ENCODE measurements around the gene FADS2. TPM values are rescaled to one million over a fixed set of nuclear protein-coding genes. Genes with fewer than 3 reads are reported as not detected.

FADS2 gene
- 708 TPM for polyA plus RNA-seq (2013, experiment 1 of 2)
- 593 TPM for polyA plus RNA-seq (2013, experiment 2 of 2)

GRCh38 chr11:61827571-61828378 lies at the start of gene FADS2:
Gene FADS2 (plus strand): TSS chr11:61828300. CDS start chr11:61828391, 91 bp downstream.
- H3K27ac ChIP-seq (ENCODE audit: low read depth, low read length, severe bottlenecking) = peak within 1 kb of the TSS; percentile 92
- H3K9me3 ChIP-seq (ENCODE audit: control insufficient read depth, low read length) = no peaks in the 10 kb centered on the region

GRCh38 chr11:61778357-61778886 lies 49.7 kb upstream of the FADS2 start:
- Histone ChIP-seq H3K9me3 (ENCODE audit: control insufficient read depth, low read length) (no peaks in the 10 kb centered on the region), H3K36me3 (ENCODE audit: control insufficient read depth, insufficient read depth, low read length) (peaks cover 87% of the 10 kb centered on the region), H3K4me3 (ENCODE audit: extremely low read depth, insufficient read depth, low read length, poor library complexity, severe bottlenecking) (no peak overlapping the region), H3K4me1 (ENCODE audit: control insufficient read depth, insufficient read depth, low read length, poor library complexity, severe bottlenecking) (peaks cover 28% of the 10 kb centered on the region), H3K27ac (ENCODE audit: low read depth, low read length, severe bottlenecking) (no peak overlapping the region)
- WGBS, 2 experiments (ENCODE audit: insufficient coverage in 2 of 2) = 93 to 97% methylated on average over 8 to 9 of the region's 11 CpGs

More at GRCh38 chr11:61827571-61828378, at the start of gene FADS2:
- peak within 1 kb of the TSS; percentile 97 for H3K4me3 ChIP-seq (ENCODE audit: extremely low read depth, insufficient read depth, low read length, poor library complexity, severe bottlenecking)
- peaks cover 32% of the 10 kb centered on the region for H3K4me1 ChIP-seq (ENCODE audit: control insufficient read depth, insufficient read depth, low read length, poor library complexity, severe bottlenecking)
- 0 to 1% methylated on average over 55 to 56 of the region's 83 CpGs for WGBS, 2 experiments (ENCODE audit: insufficient coverage in 2 of 2)
- peaks cover 50% of the 10 kb centered on the region for H3K36me3 ChIP-seq (ENCODE audit: control insufficient read depth, insufficient read depth, low read length)

- Histone ChIP-seq H3K4me3 (ENCODE audit: extremely low read depth, insufficient read depth, low read length, poor library complexity, severe bottlenecking) (no peak overlapping the region), H3K36me3 (ENCODE audit: control insufficient read depth, insufficient read depth, low read length) (peaks cover 88% of the 10 kb centered on the region), H3K9me3 (ENCODE audit: control insufficient read depth, low read length) (no peaks in the 10 kb centered on the region), H3K4me1 (ENCODE audit: control insufficient read depth, insufficient read depth, low read length, poor library complexity, severe bottlenecking) (peaks cover 32% of the 10 kb centered on the region), H3K27ac (ENCODE audit: low read depth, low read length, severe bottlenecking) (no peak overlapping the region)
- 94 to 96% methylated on average over 19 to 22 of the region's 24 CpGs for WGBS, 2 experiments (ENCODE audit: insufficient coverage in 2 of 2)
These were observed 49.0 kb upstream of the FADS2 start for GRCh38 chr11:61778920-61779650.

- no peak overlapping the region for H3K4me3 ChIP-seq (ENCODE audit: extremely low read depth, insufficient read depth, low read length, poor library complexity, severe bottlenecking)
- no peak overlapping the region for H3K27ac ChIP-seq (ENCODE audit: low read depth, low read length, severe bottlenecking)
- H3K9me3 ChIP-seq (ENCODE audit: control insufficient read depth, low read length) = no peaks in the 10 kb centered on the region
- peaks cover 27% of the 10 kb centered on the region for H3K4me1 ChIP-seq (ENCODE audit: control insufficient read depth, insufficient read depth, low read length, poor library complexity, severe bottlenecking)
- H3K36me3 ChIP-seq (ENCODE audit: control insufficient read depth, insufficient read depth, low read length) = peaks cover 90% of the 10 kb centered on the region
- 90 to 93% methylated on average over 13 to 14 of the region's 14 CpGs for WGBS, 2 experiments (ENCODE audit: insufficient coverage in 2 of 2)
These were observed 48.2 kb upstream of the FADS2 start for GRCh38 chr11:61779666-61780525.

GRCh38 chr11:61780581-61781162 lies 47.4 kb upstream of the FADS2 start:
- Histone ChIP-seq H3K4me1 (ENCODE audit: control insufficient read depth, insufficient read depth, low read length, poor library complexity, severe bottlenecking) (peaks cover 22% of the 10 kb centered on the region), H3K9me3 (ENCODE audit: control insufficient read depth, low read length) (no peaks in the 10 kb centered on the region), H3K4me3 (ENCODE audit: extremely low read depth, insufficient read depth, low read length, poor library complexity, severe bottlenecking) (no peak overlapping the region), H3K27ac (ENCODE audit: low read depth, low read length, severe bottlenecking) (peak overlapping the region; percentile 3), H3K36me3 (ENCODE audit: control insufficient read depth, insufficient read depth, low read length) (peaks cover 92% of the 10 kb centered on the region)
- WGBS, 2 experiments (ENCODE audit: insufficient coverage in 2 of 2) = 90 to 95% methylated on average over 6 to 9 of the region's 9 CpGs

- Histone ChIP-seq H3K9me3 (ENCODE audit: control insufficient read depth, low read length) (no peaks in the 10 kb centered on the region), H3K36me3 (ENCODE audit: control insufficient read depth, insufficient read depth, low read length) (peaks cover 96% of the 10 kb centered on the region)
- 96 to 100% methylated on average over 4 of the region's 5 CpGs for WGBS, 2 experiments (ENCODE audit: insufficient coverage in 2 of 2)
These were observed 46.5 kb upstream of the FADS2 start for GRCh38 chr11:61781585-61781984.

GRCh38 chr11:61782299-61782698 lies 45.8 kb upstream of the FADS2 start:
- H3K4me1 ChIP-seq (ENCODE audit: control insufficient read depth, insufficient read depth, low read length, poor library complexity, severe bottlenecking) = peaks cover 22% of the 10 kb centered on the region
- 97 to 100% methylated on average over 1 to 2 of the region's 3 CpGs for WGBS, 2 experiments (ENCODE audit: insufficient coverage in 2 of 2)
- H3K36me3 ChIP-seq (ENCODE audit: control insufficient read depth, insufficient read depth, low read length) = peaks cover 96% of the 10 kb centered on the region
- no peak overlapping the region for H3K4me3 ChIP-seq (ENCODE audit: extremely low read depth, insufficient read depth, low read length, poor library complexity, severe bottlenecking)
- no peaks in the 10 kb centered on the region for H3K9me3 ChIP-seq (ENCODE audit: control insufficient read depth, low read length)
- H3K27ac ChIP-seq (ENCODE audit: low read depth, low read length, severe bottlenecking) = no peak overlapping the region

More at GRCh38 chr11:61781585-61781984, 46.5 kb upstream of the FADS2 start:
- peaks cover 22% of the 10 kb centered on the region for H3K4me1 ChIP-seq (ENCODE audit: control insufficient read depth, insufficient read depth, low read length, poor library complexity, severe bottlenecking)
- no peak overlapping the region for H3K4me3 ChIP-seq (ENCODE audit: extremely low read depth, insufficient read depth, low read length, poor library complexity, severe bottlenecking)
- no peak overlapping the region for H3K27ac ChIP-seq (ENCODE audit: low read depth, low read length, severe bottlenecking)

- Histone ChIP-seq H3K36me3 (ENCODE audit: control insufficient read depth, insufficient read depth, low read length) (peaks cover 96% of the 10 kb centered on the region), H3K4me3 (ENCODE audit: extremely low read depth, insufficient read depth, low read length, poor library complexity, severe bottlenecking) (no peak overlapping the region)
- 95 to 96% methylated on average over 7 to 10 of the region's 11 CpGs for WGBS, 2 experiments (ENCODE audit: insufficient coverage in 2 of 2)
These were observed 45.3 kb upstream of the FADS2 start for GRCh38 chr11:61782841-61783240.

GRCh38 chr11:61783717-61784505 lies 44.2 kb upstream of the FADS2 start:
- 66 to 73% methylated on average over 7 to 12 of the region's 13 CpGs for WGBS, 2 experiments (ENCODE audit: insufficient coverage in 2 of 2)
- H3K4me3 ChIP-seq (ENCODE audit: extremely low read depth, insufficient read depth, low read length, poor library complexity, severe bottlenecking) = no peak overlapping the region
- H3K27ac ChIP-seq (ENCODE audit: low read depth, low read length, severe bottlenecking) = peak overlapping the region; percentile 53
- peaks cover 94% of the 10 kb centered on the region for H3K36me3 ChIP-seq (ENCODE audit: control insufficient read depth, insufficient read depth, low read length)
- peaks cover 25% of the 10 kb centered on the region for H3K4me1 ChIP-seq (ENCODE audit: control insufficient read depth, insufficient read depth, low read length, poor library complexity, severe bottlenecking)
- H3K9me3 ChIP-seq (ENCODE audit: control insufficient read depth, low read length) = no peaks in the 10 kb centered on the region

More at GRCh38 chr11:61782841-61783240, 45.3 kb upstream of the FADS2 start:
- no peak overlapping the region for H3K27ac ChIP-seq (ENCODE audit: low read depth, low read length, severe bottlenecking)
- H3K9me3 ChIP-seq (ENCODE audit: control insufficient read depth, low read length) = no peaks in the 10 kb centered on the region
- peaks cover 22% of the 10 kb centered on the region for H3K4me1 ChIP-seq (ENCODE audit: control insufficient read depth, insufficient read depth, low read length, poor library complexity, severe bottlenecking)
